DMS53 (cell line): Measurements from ENCODE around the gene ANKRD55.
A peak's percentile ranks its signal among the peaks of the same experiment; 100 is the strongest.
"Not testable (repeated sequence)": the region's sequence is repeated elsewhere in the genome, so short reads cannot be mapped to it uniquely, and the experiment has no call there.

Experiments used
- DNase-seq: peaks from one replicate; lab custom pipeline; 2025; lab: John Stamatoyannopoulos, UW

The ANKRD55 gene

DNA sequence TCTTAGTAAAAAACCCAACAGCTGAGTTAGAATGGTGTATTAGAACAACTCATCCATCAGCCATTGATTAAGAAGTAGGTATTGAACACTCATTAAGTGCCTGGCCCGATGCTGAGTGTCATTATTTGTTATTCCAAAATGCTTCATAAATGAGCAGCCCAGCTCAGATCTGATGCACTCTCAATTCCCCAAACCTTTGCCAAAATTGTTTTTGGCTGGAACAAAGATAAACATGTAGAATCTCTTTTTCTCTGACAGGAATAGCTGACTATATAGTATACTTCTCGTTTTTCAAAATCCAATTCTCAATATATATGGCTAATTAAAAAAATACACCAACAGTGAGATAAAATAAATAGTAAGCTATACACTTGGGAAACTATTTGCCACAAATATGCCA lies 20.0 kb upstream of the ANKRD55 start:
- DNase-seq = no peak

DNA sequence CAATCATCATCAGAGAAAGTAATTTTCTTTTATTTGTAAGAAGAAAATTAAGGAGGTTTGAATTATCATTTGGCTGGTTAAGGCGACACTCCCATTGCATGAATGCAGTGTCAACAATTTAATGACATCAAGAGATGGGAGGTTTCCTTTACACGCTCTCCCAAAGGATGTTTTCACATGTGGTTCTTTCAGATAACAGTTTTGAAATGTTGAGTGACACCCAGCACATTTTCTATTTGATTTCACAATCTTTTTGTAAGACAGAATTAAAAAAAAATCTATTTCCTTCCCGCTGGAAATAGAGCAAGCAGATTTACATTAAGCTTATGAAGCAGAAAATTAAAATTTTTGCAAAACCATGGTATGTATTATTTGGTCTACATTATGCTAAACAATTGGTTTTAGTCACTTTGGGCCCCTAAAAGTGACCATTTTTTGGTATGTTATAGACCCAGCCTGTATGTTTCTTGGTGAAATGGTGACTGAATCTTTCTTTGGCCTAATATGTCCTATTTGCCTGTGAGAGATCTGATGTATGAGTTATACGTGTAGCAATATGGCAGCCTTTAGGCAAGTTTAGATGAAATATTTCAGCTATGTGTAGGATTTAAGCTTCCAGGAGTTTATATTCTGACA lies 18.9 kb upstream of the ANKRD55 start:
- no peak for DNase-seq

DNA sequence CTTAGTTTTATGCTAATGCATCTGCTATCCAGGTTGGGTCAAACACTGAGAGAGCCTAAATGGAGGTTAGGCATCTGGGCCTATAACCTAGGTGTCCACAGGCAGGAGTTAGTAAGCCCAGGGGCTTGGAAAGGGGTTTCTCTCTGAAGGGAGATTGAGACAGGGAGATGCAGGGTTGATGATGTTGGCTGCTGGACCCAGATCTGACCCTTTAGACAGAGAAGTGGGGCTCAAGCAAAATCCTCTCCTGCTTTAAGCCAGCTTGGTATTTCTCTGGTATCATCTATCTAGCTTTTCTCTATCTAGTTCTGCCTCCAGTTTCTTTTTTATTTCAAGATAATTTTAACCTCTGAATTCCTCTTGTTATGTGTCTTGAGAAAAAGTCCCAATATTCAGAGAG lies 18.3 kb upstream of the ANKRD55 start:
- no peak for DNase-seq

DNA sequence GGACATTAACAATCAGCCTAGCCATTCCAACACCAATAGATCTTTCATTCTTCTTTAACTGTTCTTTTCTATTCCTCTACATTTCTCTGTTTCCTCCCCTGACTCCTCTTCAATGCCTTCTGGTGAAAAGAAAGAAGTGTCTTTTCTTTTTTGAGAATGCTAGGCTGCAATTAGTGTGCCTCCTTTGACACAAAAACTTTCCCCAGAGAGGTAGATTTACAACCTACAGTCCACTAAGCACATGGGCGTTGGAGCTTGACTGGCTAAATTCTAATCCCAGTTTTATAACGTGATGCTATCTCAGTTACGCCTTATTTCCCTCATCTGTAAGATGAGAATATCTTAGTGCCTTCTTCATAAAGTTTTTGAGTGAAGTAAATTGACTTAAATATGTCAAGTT lies 16.9 kb upstream of the ANKRD55 start:
- no peak for DNase-seq

DNA sequence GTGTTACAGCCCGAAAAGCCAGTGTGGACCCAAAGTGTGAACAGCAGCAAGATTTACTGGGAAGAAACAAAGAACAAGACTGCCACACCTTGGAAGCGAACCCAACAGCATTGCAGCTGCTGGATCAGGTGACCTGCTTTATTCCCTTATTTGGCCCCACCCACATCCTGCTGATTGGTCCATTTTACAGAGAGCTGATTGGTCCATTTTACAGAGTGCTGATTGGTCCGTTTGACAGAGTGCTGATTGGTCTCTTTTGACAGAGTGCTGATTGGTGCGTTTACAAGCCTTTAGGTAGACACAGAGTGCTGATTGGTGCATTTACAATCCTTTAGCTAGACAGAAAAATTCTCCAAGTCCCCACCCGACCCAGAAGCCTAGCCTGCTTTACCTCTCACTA lies 16.0 kb upstream of the ANKRD55 start:
- DNase-seq = not testable (repeated sequence)

DNA sequence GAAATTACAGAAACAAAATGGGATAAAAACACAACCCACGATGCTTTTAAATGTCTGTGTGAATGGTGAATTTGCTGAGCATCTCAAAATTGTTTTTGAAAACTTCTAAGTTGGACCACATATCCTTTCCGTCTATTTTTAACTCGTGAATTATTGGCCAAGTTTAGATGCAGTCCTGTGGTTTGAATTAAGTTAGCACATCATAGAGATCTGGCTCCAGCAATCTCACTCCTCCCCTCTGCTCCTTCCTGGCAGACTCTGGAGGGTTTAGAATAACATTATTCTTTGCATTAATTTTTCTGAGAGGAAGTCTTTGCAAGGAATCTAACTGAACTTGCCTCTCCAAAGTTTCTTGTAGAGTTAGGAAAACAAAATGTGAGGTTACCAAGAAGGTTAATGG lies 14.5 kb upstream of the ANKRD55 start:
- DNase-seq = no peak

DNA sequence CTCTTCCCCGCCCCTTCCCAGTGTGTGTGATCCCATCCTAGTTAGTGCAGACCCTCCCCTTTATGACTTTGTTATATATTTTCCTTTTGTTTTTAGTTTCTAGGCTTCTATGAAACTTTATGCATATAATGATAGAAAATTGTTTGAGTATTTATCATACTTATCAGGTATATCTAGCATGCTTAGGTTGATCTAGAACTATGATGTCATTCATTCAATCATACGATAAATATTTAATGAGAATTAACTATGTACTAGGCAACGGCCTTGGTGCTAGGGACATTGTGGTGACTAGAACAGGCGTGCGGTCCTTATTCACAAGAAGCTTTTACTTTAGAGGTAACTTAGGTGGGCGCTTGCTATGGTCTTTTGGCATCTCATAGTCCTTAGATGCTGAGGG lies 13.6 kb upstream of the ANKRD55 start:
- DNase-seq = no peak

DNA sequence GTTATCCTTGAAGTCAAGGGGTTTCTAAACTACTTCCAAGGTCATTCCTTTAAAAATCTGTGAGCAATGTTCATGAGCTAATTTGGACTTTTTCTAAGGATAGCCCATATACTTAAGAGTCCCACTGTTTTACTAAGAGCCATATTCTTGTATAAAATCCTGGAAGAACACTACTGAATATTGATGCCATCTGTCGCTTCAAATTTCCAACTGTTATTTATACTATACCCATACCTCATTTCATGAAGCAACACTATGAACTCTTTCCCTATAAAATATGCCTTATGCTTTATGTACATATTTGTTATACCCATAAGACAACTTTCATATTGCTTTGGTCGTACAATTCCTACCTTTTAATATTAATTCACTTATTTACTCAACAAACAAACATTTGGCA lies 12.4 kb upstream of the ANKRD55 start:
- no peak for DNase-seq

DNA sequence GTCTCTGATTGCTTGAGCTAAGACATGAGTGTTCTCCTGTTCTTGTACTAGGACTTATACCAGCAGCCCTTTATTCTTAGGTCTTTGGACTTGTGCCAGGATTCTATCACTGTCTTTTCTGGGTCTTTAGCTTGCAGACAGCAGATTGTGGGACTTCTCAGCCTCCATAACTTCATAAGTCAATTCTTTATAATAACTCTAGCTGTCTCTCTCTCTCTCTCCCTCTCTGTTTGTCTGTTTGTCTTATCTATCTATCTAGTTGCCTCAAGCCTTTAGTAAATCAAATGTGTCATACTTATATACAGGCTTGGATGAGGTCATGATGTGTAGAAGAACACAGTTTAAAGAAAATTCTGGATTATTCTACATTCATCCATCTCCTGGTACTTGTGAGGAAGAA lies 11.5 kb upstream of the ANKRD55 start:
- no peak for DNase-seq

DNA sequence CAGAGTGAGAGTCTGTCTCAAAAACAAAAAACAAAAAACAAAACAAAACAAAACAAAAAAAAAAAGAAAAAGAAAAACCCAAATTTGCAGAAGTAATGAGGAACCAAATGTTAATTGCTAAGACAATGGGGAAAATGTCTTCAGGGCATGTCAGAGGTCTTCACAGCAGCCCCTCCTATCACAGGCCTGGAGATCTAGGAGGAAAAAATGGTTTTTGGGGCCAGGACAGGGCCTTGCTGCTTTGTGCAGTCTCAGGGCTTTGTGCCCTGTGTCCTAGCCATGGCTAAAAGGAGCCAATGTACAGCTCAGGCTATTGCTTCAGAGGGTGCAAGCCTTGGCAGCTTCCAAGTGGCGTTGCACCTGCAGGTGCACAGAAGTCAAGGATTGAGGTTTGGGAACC lies 9.1 kb upstream of the ANKRD55 start:
- DNase-seq = not testable (repeated sequence)

DNA sequence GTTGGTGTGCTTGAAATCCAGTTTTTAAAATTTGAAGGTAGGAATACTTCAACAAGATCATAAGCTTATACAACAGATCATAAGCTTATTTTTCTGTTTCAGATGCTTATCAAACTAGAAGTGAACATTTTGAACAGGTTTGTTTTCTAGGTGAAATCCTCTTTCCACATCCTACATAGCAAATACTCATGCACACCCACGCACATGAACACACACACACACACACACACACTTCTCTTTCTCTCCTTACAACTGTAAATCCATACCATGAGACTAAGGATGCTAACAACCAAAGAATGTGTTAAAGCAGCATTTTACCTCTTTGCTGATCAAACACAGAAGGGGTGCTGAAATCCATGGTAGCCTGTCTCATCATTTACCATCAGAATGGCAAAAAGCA lies 592 bp downstream of the ANKRD55 start:
- DNase-seq = no peak

DNA sequence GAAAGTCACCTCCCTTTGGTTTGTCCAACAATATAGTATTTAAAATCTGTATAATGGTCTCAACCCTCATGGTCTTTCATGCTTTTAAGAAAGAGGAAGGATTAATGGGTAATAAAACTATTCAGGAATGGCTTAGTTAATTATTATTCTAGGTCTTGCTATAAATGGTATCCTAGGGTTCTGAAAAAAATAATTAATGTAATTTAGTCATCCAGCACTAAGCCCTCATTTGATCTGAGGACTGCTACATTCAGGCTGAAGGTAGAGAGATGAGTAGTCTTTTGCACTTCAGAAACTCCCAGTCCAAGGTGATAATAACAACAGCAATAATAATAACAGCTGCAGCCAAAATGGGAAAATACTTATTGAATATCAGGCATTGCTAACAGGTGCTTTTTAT lies 2.6 kb downstream of the ANKRD55 start:
- no peak for DNase-seq

DNA sequence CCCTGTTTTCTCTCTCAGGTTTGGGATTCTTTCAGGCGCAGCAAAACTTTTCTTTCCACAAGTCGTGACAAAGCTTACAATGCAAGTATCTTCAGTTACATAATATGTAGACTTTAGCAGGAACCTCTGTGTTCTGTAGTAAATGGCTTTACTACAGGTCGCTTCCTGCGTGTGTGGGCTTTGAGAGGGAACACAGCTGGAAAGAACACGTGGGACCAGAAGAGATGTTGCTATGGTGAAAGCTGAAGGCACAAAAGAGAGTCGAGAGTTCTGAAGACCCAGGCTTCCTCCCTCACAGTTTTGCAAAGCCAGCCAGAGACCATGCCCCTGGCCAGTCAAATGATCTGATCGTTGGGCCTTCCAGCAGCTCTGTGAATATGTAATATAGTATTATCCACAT lies 4.0 kb downstream of the ANKRD55 start:
- DNase-seq = no peak

DNA sequence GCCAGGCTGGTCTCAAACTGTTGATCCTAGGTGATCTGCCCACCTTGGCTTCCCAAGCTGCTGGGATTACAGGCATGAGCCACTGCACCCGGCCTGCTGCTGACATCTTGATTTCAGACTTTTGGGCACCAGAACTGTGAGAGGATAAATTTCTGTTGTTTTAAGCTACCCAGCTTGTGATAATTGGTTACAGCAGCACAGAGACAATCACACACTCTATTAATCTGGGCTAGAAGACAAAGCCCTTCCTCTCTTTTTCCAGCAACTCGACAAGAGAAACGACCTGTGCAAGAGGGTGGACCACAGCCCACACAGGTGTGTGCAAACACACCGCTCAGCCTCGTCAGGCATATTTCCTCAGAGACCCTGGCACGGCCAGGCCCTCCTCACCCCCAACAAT lies 4.5 kb downstream of the ANKRD55 start:
- DNase-seq = no peak

DNA sequence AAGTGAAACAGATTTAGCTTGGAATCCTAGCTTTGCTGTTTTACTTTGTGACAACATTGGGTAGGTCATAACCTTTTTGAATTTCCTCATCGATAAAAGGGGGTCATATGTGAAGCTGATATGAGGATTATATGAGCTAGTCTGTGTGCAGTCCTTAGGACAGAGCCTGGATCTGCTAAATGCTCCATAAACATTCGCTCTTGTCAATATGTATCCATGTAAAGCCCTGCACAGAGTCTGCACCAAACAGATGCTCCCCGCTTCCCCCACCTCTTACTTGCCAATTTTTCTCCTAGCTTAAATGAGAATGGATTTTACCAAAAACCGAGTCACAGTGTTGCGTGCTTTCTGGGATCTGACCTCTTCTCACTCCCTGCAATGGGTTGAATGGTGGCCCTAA lies 5.4 kb downstream of the ANKRD55 start:
- no peak for DNase-seq

DNA sequence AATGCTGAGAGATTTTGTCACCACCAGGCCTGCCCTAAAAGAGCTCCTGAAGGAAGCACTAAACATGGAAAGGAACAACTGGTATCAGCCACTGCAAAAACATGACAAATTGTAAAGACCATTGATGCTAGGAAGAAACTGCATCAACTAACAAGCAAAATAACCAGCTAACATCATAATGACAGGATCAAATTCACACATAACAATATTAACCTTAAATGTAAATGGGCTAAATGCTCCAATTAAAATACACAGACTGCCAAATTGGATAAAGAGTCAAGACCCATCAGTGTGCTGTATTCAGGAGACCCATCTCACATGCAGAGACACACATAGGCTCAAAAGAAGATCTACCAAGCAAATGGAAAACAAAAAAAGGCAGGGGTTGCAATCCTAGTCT lies 9.8 kb downstream of the ANKRD55 start:
- not testable (repeated sequence) for DNase-seq

DNA sequence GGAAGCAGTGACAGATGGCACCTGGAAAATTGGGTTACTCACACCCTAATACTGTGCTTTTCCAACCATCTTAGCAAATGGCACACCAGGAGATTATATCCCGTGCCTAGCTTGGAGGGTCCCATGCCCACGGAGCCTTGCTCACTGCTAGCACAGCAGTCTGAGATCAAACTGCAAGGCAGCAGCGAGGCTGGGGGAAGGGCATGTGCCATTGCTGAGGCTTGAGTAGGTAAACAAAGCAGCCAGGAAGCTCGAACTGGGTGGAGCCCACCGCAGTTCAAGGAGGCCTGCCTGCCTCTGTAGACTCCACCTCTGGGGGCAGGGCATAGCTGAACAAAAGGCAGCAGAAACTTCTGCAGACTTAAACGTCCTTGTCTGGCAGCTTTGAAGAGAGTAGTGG lies 11.5 kb downstream of the ANKRD55 start:
- not testable (repeated sequence) for DNase-seq

DNA sequence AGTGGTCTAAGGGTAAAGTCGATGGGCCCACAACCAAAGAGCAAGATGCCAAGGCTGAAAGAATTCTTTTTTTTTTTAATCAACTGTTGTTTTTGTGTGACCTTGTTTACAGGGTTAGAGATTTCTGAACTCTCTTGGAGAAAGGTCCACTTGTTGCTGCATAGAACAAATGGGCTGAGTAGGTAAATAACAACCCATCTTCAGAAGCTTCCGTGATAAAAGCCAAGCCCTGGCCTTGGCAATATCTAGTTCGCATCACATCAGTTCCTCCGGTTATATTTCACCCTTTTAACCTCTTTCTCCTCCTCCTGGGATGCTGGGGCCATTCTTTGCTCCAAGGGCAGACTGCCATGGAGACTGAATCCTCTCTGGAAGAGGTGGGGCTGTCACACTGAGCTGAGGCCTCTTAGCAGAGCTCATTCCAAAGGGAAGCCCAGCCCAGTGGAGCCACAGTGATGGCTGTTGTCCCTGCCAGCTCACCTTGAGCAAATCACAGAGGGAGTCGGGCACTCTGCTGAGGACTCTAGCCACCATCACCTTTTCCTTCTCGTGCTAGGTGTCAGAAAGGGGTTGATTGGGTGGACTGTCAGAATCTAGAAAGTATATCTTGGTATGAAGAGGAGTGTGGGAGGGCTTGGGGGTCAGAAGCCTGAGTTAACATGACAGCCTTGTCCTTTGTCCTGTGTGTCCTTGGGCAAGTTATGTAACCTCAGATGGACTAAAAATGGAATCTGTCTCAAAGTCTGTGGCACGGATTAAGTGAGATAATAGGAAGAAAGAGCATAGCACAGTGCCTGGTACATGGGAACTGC lies 17.9 kb downstream of the ANKRD55 start:
- DNase-seq = no peak

DNA sequence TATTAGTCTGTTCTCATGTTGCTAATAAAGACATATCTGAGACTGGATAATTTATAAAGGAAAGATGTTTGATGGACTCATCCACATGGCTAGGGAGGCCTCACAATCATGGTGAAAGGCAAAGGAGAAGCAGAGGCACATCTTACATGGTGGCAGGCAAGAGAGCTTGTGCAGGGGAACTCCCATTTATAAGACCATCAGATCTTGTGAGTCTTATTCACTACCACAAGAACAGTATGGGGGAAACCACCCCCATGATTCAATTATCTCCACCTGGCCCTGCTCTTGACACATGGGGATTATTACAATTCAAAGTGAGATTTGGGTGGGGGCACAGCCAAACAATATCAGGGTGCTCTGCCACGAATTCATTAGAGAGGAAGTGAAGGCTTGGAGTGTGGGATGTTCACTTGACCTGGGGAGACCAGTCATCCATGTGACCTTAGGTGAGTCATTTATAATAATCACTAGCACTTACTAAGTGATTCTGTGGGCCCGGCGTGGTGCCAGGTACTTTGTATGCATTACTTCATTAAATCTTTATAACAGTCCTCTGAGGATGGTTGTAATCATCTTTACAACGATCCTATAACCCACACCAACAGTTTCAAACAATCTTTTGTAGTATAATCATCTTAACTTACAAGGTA lies 19.1 kb downstream of the ANKRD55 start:
- not testable (repeated sequence) for DNase-seq

DNA sequence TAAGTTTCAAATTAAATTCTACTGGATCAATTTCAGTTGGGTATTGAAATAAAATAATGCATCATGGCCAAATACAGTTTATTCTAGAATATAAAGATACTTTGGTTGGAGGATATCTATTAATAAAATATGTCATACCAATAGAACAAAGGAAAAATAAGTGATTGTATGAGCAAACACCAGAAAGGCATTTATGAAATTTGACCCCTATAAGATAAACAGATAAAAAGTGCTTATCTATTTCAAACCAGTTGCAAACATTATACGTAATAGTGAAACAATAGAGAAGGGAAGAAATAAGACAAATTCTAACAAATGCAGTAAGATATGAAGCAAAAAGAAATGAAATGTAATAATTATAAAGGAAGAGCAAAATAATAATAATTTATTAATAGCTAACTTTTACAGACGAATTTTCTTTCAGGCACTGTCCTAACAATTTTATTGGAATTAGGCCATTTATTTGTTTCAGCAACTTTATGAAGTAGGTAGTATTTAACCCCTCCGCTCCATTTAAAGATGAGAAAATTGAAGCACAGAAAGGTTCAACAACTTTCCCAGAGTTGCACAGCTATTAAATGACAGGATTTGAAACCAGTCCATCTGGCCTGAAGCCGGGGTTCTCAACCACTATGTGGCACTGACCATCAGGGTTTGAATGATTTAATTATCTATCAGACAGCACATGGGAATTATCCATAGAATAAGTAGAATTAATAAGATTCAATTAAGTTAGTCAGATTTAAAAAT lies 20.8 kb downstream of the ANKRD55 start:
- DNase-seq = no peak

DNA sequence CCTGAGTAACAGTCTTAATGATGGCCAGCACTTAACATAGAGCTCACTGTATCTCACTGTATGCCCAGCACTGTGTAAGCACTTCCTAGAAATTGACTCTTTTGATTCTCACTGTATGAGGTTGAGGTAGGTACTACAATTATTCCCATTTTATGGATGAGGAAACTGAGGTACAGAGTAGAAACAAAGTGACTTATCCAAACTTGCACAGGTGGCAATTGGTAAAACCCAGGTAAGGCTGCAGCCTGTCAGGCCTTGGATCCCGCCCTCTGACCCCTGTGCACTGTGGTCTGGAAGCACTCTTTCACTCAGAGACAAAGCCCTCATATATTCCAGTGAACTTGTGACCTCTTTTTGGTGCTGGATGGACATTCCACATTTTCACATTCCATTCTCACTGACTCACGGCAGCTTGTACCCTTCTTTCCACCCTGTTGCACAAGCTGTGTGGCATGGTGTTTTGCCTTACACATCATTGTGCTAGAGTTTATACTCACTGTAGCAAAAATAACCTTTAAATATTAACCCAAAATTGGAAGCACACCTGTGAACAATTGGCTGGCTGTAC lies 21.7 kb downstream of the ANKRD55 start:
- peak; percentile 11 for DNase-seq

DNA sequence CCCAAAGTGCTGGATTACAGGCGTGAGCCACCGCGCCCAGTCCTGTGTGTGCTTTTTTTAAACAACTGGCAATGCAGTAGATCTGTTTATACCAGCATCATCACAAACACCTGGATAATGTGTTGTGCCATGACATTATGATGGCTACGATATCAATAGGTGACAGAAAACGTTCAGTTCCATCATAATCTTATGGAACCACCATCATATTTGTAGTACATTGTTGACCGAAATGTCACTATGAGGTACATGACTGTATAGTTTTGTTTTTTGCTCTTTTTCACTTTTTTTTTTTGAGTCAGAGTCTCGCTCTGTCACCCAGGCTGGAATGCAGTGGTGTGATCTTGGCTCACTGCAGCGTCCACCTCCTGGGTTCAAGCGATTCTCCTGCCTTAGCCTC lies 24.4 kb downstream of the ANKRD55 start:
- no peak for DNase-seq
